ENCODE data around the gene RETNLB.

Gene RETNLB

GRCh38 chr3:108757404-108757982, at the start of gene RETNLB:
RETNLB (minus strand) TSS chr3:108757410; CDS start chr3:108757185, 225 bp downstream.
- no peak for DNase-seq

GRCh38 chr3:108806316-108806715, 49.1 kb upstream of the RETNLB start:
- no peak for DNase-seq

GRCh38 chr3:108804966-108805365, 47.8 kb upstream of the RETNLB start:
- no peak for DNase-seq

- no peak for DNase-seq
Measured at GRCh38 chr3:108804437-108804836, 47.2 kb upstream of the RETNLB start.

- DNase-seq: no peak
Measured at GRCh38 chr3:108791473-108791872, 34.3 kb upstream of the RETNLB start.

- DNase-seq: no peak
Measured at GRCh38 chr3:108780235-108780634, 23.0 kb upstream of the RETNLB start.

GRCh38 chr3:108779496-108779895, 22.3 kb upstream of the RETNLB start:
- no peak for DNase-seq

GRCh38 chr3:108775649-108776048, 18.4 kb upstream of the RETNLB start:
- DNase-seq: no peak

- DNase-seq: no peak
Measured at GRCh38 chr3:108767253-108767652, 10.0 kb upstream of the RETNLB start.

- no peak for DNase-seq
Measured at GRCh38 chr3:108755686-108756085, 1.5 kb downstream of the RETNLB start.

GRCh38 chr3:108744762-108745161, 12.4 kb downstream of the RETNLB start:
- DNase-seq: no peak

GRCh38 chr3:108742929-108743328, 14.3 kb downstream of the RETNLB start:
- DNase-seq: no peak

- DNase-seq: no peak
Measured at GRCh38 chr3:108736821-108737220, 20.4 kb downstream of the RETNLB start.

GRCh38 chr3:108728934-108729333, 28.3 kb downstream of the RETNLB start:
- DNase-seq: no peak

- DNase-seq: no peak
Measured at GRCh38 chr3:108728105-108728504, 29.1 kb downstream of the RETNLB start.

- DNase-seq: no peak
Measured at GRCh38 chr3:108724101-108724500, 33.1 kb downstream of the RETNLB start.

- no peak for DNase-seq
Measured at GRCh38 chr3:108722724-108723123, 34.5 kb downstream of the RETNLB start.

- DNase-seq: no peak
Measured at GRCh38 chr3:108719178-108719806, 37.9 kb downstream of the RETNLB start.

GRCh38 chr3:108718454-108718853, 38.8 kb downstream of the RETNLB start:
- DNase-seq: no peak

GRCh38 chr3:108713816-108714215, 43.4 kb downstream of the RETNLB start:
- no peak for DNase-seq

GRCh38 chr3:108713009-108713516, 44.1 kb downstream of the RETNLB start:
- DNase-seq: no peak

Measured in hematopoietic multipotent progenitor cell treated with erythropoietin and hydrocortisone succinate and interleukin-3 and kit ligand, for 8 days (in vitro differentiated cells).